GM23248 (cell line): ENCODE results near the gene FN1.

ENCODE experiments used
- EZH2 ChIP-seq: fragments of 200-600 bp; sonication (generic); IDR thresholded peaks from 2 replicates; pipeline ENCODE4 v1.6.1; 2018; ENCODE audit warnings: antibody characterized with exemption, mild to moderate bottlenecking; ENCODE audit not compliant: insufficient read depth, poor library complexity, severe bottlenecking
- EZH2phosphoT487 ChIP-seq: fragments of 200-600 bp; sonication (generic); IDR thresholded peaks from 2 replicates; pipeline ENCODE4 v1.6.1; 2018; ENCODE audit warnings: antibody characterized with exemption, moderate library complexity, mild to moderate bottlenecking, low read depth; ENCODE audit not compliant: insufficient read depth

GRCh38 chr2:215447056-215447455 lies 11.2 kb upstream of the FN1 start:
- TF ChIP-seq EZH2phosphoT487 (no peak), EZH2 (no peak)
